CD14-positive monocyte (primary cell): ENCODE data around the gene LLCFC1. TPM values are rescaled to one million over a fixed set of nuclear protein-coding genes. Genes with fewer than 3 reads are reported as not detected.

Experiments used
- DNase-seq, 3 donors: peaks; one replicate each; pipeline ENCODE4 v3.0.0-alpha.2; 2011 to 2022
- H2AFZ ChIP-seq: 2 replicates; pipeline ENCODE4 v1.6.0; 2012; ENCODE audit warnings: mild to moderate bottlenecking, low read depth, low read length, inconsistent platforms; ENCODE audit not compliant: insufficient read depth, poor library complexity, severe bottlenecking
- H3K27ac ChIP-seq, 2 donors: 1 replicate in 1 of 2; 2 replicates in 1 of 2; pipeline ENCODE4 v1.5.1; 2012 to 2013; ENCODE audit warnings: low read length in 2 of 2, control low read depth in 1 of 2, inconsistent platforms in 1 of 2, low read depth in 1 of 2, mild to moderate bottlenecking in 1 of 2
- H3K27me3 ChIP-seq, 2 donors: one replicate each; pipeline versions ENCODE4 v1.6.0 to v1.6.1; 2011 to 2013; ENCODE audit warnings: low read length in 2 of 2; ENCODE audit not compliant: control insufficient read depth in 2 of 2, insufficient read depth in 2 of 2
- H3K36me3 ChIP-seq, 2 donors: replicated peaks in 1 of 2; 1 replicate in 1 of 2; 2 replicates in 1 of 2; pipeline versions ENCODE4 v1.5.1 to v1.6.1; 2012 to 2013; ENCODE audit warnings: low read length in 2 of 2, control low read depth in 1 of 2, inconsistent platforms in 1 of 2, mild to moderate bottlenecking in 1 of 2; ENCODE audit not compliant: insufficient read depth in 2 of 2, control insufficient read depth in 1 of 2
- H3K4me1 ChIP-seq, 2 donors: 1 replicate in 1 of 2; 2 replicates in 1 of 2; pipeline versions ENCODE4 v1.5.1 to v1.6.1; 2012 to 2013; ENCODE audit warnings: low read length in 2 of 2, control low read depth in 1 of 2, inconsistent platforms in 1 of 2, mild to moderate bottlenecking in 1 of 2, moderate library complexity in 1 of 2; ENCODE audit not compliant: insufficient read depth in 2 of 2, control insufficient read depth in 1 of 2
- H3K4me2 ChIP-seq: replicated peaks from 2 replicates; pipeline ENCODE3; 2012; ENCODE audit warnings: low read length, moderate library complexity, mild to moderate bottlenecking; ENCODE audit not compliant: poor library complexity, severe bottlenecking; ENCODE audit errors: extremely low read depth
- H3K4me3 ChIP-seq, 3 experiments: fragments of 200-600 bp in 1 of 3; sonication (generic) in 1 of 3; replicated peaks in 1 of 3; 1 replicate in 2 of 3; 2 replicates in 1 of 3; pipeline ENCODE4 v1.5.1; 2011 to 2013; ENCODE audit warnings: low read length in 3 of 3, mild to moderate bottlenecking in 3 of 3, control low read depth in 2 of 3, low read depth in 2 of 3, inconsistent platforms in 1 of 3, moderate library complexity in 1 of 3
- H3K79me2 ChIP-seq: 2 replicates; pipeline ENCODE4 v1.6.0; 2012; ENCODE audit warnings: mild to moderate bottlenecking, control low read depth, inconsistent platforms, low read length, moderate library complexity; ENCODE audit not compliant: insufficient read depth
- H3K9ac ChIP-seq: 2 replicates; pipeline ENCODE4 v1.6.0; 2017; ENCODE audit warnings: low read length, mild to moderate bottlenecking; ENCODE audit not compliant: insufficient read depth, poor library complexity, severe bottlenecking
- H3K9me3 ChIP-seq, 2 donors: replicated peaks in 1 of 2; 1 replicate in 1 of 2; 2 replicates in 1 of 2; pipeline versions ENCODE4 v1.5.1 to v1.6.1; 2012 to 2013; ENCODE audit warnings: low read length in 2 of 2, control low read depth in 1 of 2; ENCODE audit not compliant: control insufficient read depth in 1 of 2, insufficient read depth in 1 of 2
- H4K20me1 ChIP-seq: 2 replicates; pipeline ENCODE4 v1.6.0; 2012; ENCODE audit warnings: mild to moderate bottlenecking, low read length, control low read depth, moderate library complexity; ENCODE audit not compliant: insufficient read depth
- H3K27ac Mint-ChIP-seq, 7 donors: one replicate each; pipeline ENCODE4 v1.8.0; 2020; ENCODE audit warnings: mild to moderate bottlenecking in 7 of 7, mixed read lengths in 7 of 7, moderate library complexity in 6 of 7, inconsistent platforms in 2 of 7
- H3K27me3 Mint-ChIP-seq, 3 donors: one replicate each; pipeline ENCODE4 v1.8.0; 2021 to 2022; ENCODE audit warnings: low read depth in 3 of 3, mild to moderate bottlenecking in 3 of 3, mixed read lengths in 3 of 3, moderate library complexity in 3 of 3, inconsistent platforms in 1 of 3
- H3K36me3 Mint-ChIP-seq, 2 donors: one replicate each; pipeline ENCODE4 v1.8.0; 2020; ENCODE audit warnings: mixed read lengths in 2 of 2, inconsistent platforms in 1 of 2, mild to moderate bottlenecking in 1 of 2
- H3K4me1 Mint-ChIP-seq: one replicate; pipeline ENCODE4 v1.8.0; 2020; ENCODE audit warnings: mild to moderate bottlenecking, mixed read lengths
- H3K4me3 Mint-ChIP-seq, 2 donors: one replicate each; pipeline ENCODE4 v1.8.0; 2020; ENCODE audit warnings: mild to moderate bottlenecking in 2 of 2, mixed read lengths in 2 of 2, moderate library complexity in 1 of 2
- H3K9me3 Mint-ChIP-seq, 7 donors: one replicate each; pipeline ENCODE4 v1.8.0; 2020 to 2022; ENCODE audit warnings: mixed read lengths in 7 of 7, mild to moderate bottlenecking in 6 of 7, moderate library complexity in 6 of 7, inconsistent platforms in 2 of 7
- WGBS: methylation state at CpG from one replicate; pipeline ENCODE4 v1.1.5; 2013; ENCODE audit warnings: missing lambda C conversion rate; ENCODE audit not compliant: insufficient coverage; 5-methylcytosine and 5-hydroxymethylcytosine counted together
- intact Hi-C, 2 donors: fragments of 100-400 bp; cut with micrococcal nuclease; formaldehyde crosslinking; loops; one replicate each; pipeline versions ENCODE4 v1.15.0 to v1.15.1; 2023
- polyA plus RNA-seq, 3 donors: library from polyadenylated mRNA; depleted of rRNA in 1 of 3; unstranded in 2 of 3; stranded (reverse) in 1 of 3; fragments of 300-500 nt in 2 of 3; fragments of >200 nt in 1 of 3; fragmentation: Illumina TruSeq in 2 of 3; gene quantifications; 1 replicate in 2 of 3; 2 replicates in 1 of 3; pipeline ENCODE4 v1.2.3, GENCODE V29; 2012 to 2021
- TF ChIP-seq, protein P1 (sequence below): fragments of 200-600 bp; IDR thresholded peaks from one replicate; pipeline ENCODE4 v1.8.0; 2022; ENCODE audit warnings: antibody characterized with exemption, mild to moderate bottlenecking

The LLCFC1 gene
- polyA plus RNA-seq, 3 donors: 0.84 TPM; not detected in 2

DNA sequence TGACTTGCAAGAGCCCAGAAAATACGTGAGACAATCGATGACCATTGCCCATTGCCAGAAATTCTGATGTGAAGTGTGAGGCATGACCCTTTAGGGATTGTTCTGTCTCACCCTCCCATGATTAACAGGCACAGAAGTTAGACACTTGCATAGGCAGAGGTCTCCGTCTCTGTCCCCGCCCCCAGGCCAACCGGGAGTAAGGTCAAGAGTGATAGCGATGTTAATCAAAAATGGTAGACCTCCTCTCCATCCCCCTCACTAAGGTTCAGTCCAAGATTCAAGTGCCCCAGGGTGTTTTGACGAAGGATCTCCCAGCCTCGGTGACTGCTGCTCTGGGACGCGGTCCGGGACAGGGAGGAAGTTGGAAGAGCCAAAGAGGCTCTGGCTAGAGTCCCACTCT, 31.0 kb upstream of the LLCFC1 start:
- no peak for DNase-seq
- 96% methylated on average over 10 of the region's 11 CpGs for whole genome bisulfite sequencing
- H3K9me3 ChIP-seq: peaks cover 4 to 8% of the 10 kb centered on the region in 2 donors
- H3K4me3 Mint-ChIP-seq: peak overlapping the region in 1 of 2 donors; percentile 65
- H3K4me2 ChIP-seq: peak overlapping the region; percentile 52
- intact Hi-C loops: no loop called here
- H3K27me3 Mint-ChIP-seq: peaks cover 0 to 4% (median 0%) of the 10 kb centered on the region in 3 donors
- peak overlapping the region in 4 of 7 donors; percentile 9 to 96 (median 88) for H3K27ac Mint-ChIP-seq
- no peak overlapping the region for H3K9ac ChIP-seq
- peaks cover 31% of the 10 kb centered on the region for H3K4me1 Mint-ChIP-seq
- peak overlapping the region; percentile 54 for H2AFZ ChIP-seq
- peaks cover 2 to 10% (median 6%) of the 10 kb centered on the region in 7 donors for H3K9me3 Mint-ChIP-seq
- H3K36me3 Mint-ChIP-seq: no peaks in the 10 kb centered on the region
- no peaks in the 10 kb centered on the region for H3K79me2 ChIP-seq
- no peak overlapping the region for H3K4me3 ChIP-seq
- H3K27me3 ChIP-seq: no peaks in the 10 kb centered on the region
- H3K27ac ChIP-seq: peak overlapping the region in 1 of 2 donors; percentile 66
- TF ChIP-seq, protein P1, sequence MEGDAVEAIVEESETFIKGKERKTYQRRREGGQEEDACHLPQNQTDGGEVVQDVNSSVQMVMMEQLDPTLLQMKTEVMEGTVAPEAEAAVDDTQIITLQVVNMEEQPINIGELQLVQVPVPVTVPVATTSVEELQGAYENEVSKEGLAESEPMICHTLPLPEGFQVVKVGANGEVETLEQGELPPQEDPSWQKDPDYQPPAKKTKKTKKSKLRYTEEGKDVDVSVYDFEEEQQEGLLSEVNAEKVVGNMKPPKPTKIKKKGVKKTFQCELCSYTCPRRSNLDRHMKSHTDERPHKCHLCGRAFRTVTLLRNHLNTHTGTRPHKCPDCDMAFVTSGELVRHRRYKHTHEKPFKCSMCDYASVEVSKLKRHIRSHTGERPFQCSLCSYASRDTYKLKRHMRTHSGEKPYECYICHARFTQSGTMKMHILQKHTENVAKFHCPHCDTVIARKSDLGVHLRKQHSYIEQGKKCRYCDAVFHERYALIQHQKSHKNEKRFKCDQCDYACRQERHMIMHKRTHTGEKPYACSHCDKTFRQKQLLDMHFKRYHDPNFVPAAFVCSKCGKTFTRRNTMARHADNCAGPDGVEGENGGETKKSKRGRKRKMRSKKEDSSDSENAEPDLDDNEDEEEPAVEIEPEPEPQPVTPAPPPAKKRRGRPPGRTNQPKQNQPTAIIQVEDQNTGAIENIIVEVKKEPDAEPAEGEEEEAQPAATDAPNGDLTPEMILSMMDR: no peak
- no peaks in the 10 kb centered on the region for H3K36me3 ChIP-seq
- peaks cover 28 to 33% of the 10 kb centered on the region in 2 donors for H3K4me1 ChIP-seq
- no peaks in the 10 kb centered on the region for H4K20me1 ChIP-seq

DNA sequence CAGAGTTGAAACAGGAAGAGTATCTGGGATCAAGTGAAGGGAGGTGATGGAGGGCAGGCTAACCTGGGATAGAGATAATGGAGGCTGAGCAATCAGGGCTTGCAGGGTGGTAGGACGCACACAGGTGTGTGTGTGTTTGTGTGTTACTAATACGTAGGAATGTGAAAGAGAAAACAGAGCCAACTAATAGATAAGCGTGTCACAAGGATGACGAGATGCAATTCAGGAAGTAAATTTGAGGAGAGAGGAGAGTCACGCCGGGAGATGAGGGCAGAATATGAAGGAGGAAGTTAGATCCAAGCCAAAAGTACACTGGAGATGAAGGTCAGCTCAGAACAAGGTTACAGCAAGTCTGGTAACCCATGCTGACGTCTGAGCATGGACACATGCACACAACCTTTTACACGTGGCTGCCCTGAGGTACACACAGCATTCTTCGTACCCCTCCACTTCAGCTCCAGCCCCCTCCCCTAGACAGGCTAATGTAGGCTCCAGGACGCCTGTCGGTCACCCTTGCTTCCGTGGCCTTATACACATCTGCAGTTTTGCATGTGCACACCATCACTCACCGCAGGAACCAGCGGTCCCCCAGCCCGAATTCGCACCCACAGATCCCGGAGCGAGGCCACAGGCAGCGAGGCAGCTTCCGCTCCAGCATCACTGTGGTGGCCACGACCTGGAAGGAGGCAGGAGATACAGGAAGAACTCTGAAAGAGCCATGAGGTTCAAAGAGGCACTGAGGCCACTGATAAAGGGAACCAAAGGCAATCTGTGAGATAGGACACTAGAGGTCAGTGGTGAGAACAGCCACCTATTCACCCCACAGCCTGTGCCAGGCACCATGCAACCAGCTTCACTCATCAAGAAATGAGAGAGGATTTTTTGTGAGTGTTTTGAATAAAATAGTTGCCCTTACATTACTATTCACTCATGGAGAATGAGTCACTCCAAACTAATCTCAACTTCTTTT, 30.1 kb upstream of the LLCFC1 start:
- H3K4me1 Mint-ChIP-seq: peaks cover 38% of the 10 kb centered on the region
- peaks cover 4 to 6% of the 10 kb centered on the region in 2 donors for H3K9me3 ChIP-seq
- no peak overlapping the region for H3K9ac ChIP-seq
- WGBS: 51% methylated on average over 19 of the region's 21 CpGs
- peaks cover 28 to 33% of the 10 kb centered on the region in 2 donors for H3K4me1 ChIP-seq
- peak overlapping the region in 1 of 3 experiments; percentile 35 for H3K4me3 ChIP-seq
- H3K27ac Mint-ChIP-seq: peak overlapping the region; percentile 38 to 96 (median 91)
- H3K9me3 Mint-ChIP-seq: peaks cover 2 to 10% (median 4%) of the 10 kb centered on the region in 7 donors
- intact Hi-C loops: no loop called here
- H3K27me3 Mint-ChIP-seq: peaks cover 2 to 4% (median 2%) of the 10 kb centered on the region in 3 donors
- no peaks in the 10 kb centered on the region for H3K36me3 ChIP-seq
- H3K36me3 Mint-ChIP-seq: no peaks in the 10 kb centered on the region
- no peaks in the 10 kb centered on the region for H3K27me3 ChIP-seq
- peak; percentile 56 to 75 (median 64) for DNase-seq
- peak overlapping the region; percentile 52 for H3K4me2 ChIP-seq
- TF ChIP-seq, protein P1: peak; percentile 56
- peak overlapping the region; percentile 65 to 76 for H3K4me3 Mint-ChIP-seq
- H3K27ac ChIP-seq: peak overlapping the region; percentile 21 to 66
- H2AFZ ChIP-seq: peak overlapping the region; percentile 54
- H4K20me1 ChIP-seq: no peaks in the 10 kb centered on the region
- H3K79me2 ChIP-seq: no peaks in the 10 kb centered on the region
